ENCODE results near the gene POU3F2.

Gene POU3F2

DNA sequence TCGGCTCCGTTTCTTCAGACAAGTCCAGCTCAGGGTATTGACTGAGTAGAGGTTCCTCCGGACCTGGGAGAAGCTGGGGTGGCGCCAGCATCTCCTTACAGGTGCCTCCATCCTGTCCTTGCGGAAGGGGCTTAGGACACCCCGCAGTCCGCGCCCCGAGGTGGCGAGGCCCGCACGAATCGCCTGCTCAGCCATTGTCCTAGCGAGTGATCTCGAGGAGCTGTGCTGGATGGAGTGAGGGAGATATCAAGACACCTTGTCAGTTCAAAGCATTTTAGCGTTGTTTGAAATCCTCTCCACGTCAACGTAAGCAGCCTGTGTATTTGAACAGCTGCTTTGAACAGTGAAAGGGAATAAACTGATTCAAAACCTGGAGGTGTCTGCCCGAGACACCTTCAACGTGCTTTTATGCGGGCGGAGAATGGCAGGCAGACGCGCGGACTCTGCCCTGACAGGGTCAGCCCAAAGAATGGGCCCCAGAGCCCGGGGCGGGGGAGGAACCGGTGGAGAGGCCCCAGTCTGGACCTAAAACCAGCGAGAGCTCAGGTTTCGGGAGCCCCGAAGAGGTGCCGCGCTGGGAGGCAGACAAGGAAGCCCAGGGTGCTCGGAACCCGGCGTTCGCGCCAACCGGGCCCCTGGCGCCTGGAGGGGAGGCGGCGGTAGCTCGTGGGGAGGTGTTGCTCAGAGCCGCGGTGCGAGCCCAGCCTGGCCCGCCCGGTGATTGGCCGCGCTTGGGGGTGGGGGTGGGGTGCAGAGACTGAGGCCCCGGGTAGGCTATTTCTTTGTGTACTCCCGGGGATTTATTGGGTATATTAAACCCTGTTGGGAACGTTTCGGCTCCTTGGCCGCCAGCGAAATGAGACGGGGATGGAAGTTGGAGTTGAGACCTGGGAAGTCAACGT lies 3.1 kb upstream of the POU3F2 start:
- no peak for DNase-seq (ENCODE audit: low read depth)
- TF ChIP-seq, protein P1, sequence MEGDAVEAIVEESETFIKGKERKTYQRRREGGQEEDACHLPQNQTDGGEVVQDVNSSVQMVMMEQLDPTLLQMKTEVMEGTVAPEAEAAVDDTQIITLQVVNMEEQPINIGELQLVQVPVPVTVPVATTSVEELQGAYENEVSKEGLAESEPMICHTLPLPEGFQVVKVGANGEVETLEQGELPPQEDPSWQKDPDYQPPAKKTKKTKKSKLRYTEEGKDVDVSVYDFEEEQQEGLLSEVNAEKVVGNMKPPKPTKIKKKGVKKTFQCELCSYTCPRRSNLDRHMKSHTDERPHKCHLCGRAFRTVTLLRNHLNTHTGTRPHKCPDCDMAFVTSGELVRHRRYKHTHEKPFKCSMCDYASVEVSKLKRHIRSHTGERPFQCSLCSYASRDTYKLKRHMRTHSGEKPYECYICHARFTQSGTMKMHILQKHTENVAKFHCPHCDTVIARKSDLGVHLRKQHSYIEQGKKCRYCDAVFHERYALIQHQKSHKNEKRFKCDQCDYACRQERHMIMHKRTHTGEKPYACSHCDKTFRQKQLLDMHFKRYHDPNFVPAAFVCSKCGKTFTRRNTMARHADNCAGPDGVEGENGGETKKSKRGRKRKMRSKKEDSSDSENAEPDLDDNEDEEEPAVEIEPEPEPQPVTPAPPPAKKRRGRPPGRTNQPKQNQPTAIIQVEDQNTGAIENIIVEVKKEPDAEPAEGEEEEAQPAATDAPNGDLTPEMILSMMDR (conservative IDR thresholded peaks at IDR 0.05; ENCODE audit: low read depth, low read length): no peak
- H3K4me3 ChIP-seq (ENCODE audit: low read depth, low read length): no peak overlapping the region

DNA sequence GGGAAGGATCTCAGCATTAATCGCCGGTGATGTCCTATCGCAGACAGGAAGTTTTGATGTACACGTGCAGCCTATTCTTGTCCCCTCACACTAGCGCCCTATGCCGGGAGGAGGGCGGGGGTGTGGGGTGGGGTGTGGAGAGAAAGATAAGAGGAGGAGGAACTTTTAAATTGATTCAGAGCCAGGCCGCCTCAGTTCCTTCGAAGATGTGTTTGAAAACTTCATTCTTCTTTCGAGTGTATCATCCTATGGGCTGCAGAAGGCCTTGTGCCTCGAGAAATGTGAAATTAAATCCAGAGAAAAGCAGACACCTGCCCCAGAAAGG lies 2.5 kb upstream of the POU3F2 start:
- H3K4me3 ChIP-seq (ENCODE audit: low read depth, low read length): no peak overlapping the region
- DNase-seq (ENCODE audit: low read depth): no peak
- TF ChIP-seq, protein P1 (conservative IDR thresholded peaks at IDR 0.05; ENCODE audit: low read depth, low read length): no peak

DNA sequence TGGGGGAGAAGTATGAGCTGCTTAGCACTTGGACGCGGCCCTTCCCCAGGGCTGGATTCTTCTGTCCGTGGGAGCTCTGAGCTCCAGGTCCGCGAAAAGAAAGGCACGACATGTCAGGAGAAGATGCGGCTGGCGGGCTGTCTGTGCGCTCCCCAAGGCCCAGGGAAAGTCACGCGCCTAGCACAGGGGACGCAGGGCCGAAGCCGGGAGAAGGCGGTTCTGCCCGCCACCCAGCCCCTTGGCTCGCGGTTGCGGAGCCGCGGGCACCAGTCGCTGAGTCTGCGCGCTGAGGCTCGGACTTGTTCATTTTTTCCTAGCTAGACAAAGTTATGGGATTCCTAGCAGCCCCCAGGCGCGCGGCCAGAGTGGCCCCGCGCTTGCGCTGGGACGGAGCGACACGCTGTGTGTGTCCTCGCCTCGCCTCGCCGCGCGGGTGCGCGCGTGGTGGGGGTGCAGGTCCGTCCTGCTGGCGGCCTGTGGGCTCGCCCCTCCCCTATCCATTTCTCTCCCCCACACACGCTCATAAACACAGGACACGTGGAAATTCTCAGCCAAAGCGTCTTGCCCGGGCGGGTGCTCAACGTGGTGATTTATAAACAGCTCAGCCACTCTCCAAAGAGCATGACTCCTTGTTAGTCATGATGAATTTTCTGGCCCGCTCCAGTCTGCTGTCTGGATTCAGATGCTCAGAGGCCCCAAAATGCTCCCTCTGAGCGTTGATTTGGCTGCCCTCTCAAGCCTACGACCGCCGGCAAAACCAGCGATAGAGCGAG lies 1.9 kb upstream of the POU3F2 start:
- TF ChIP-seq, protein P1 (conservative IDR thresholded peaks at IDR 0.05; ENCODE audit: low read depth, low read length): no peak
- DNase-seq (ENCODE audit: low read depth): peak; percentile 47
- no peak overlapping the region for H3K4me3 ChIP-seq (ENCODE audit: low read depth, low read length)

DNA sequence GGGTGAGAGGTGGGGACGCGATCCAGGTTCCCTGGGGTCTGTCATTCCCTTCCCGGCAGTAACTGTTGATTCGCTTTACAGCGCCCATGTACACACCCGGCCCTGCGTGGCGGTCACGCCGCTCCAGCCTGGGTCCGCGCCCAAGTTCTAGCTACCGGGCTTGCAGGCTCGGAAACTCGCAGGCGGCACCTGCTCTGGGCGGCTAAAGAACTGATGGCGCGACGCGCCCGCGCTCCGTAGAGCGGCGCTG lies 1.4 kb upstream of the POU3F2 start:
- TF ChIP-seq, protein P1 (conservative IDR thresholded peaks at IDR 0.05; ENCODE audit: low read depth, low read length): no peak
- no peak for DNase-seq (ENCODE audit: low read depth)
- peak overlapping the region; percentile 47 for H3K4me3 ChIP-seq (ENCODE audit: low read depth, low read length)

DNA sequence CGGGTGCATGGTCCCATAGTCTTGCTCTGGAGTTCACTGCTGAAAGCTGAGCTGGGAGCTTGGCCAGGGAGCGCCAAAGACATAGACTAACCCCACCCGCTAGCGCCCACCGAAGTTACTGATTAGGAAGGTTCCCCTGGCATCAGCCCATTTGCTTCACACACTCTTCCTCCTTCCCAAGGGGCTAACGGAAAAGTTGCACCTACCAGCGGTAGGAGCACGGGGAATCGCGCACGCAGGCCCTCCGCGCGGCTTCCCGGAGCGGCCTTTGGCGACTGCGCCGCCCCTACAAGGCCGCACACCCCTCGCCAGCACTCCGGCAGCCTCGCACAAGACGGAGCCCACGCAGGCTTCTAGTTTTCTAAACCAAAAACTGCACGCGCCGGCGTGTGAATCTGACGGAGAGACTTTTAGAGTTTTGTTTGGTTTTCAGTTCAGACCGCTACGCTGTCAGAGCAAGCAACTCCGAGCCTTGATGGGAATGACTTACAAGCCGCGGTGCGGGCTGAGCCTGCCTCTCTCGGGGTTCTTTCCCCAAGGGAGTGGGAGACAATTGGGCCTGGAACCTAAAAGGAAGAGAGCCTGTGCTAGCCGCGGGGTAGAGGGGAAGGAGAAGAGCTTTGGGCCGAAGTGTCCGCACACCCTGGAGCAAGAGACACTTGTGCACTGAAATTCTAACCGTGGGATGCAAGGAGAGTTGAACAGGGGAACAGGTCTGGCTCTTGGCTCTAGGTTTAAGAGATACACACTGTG lies 891 bp upstream of the POU3F2 start:
- peak; percentile 43 for DNase-seq (ENCODE audit: low read depth)
- H3K4me3 ChIP-seq (ENCODE audit: low read depth, low read length): peak overlapping the region; percentile 47
- TF ChIP-seq, protein P1 (conservative IDR thresholded peaks at IDR 0.05; ENCODE audit: low read depth, low read length): no peak

DNA sequence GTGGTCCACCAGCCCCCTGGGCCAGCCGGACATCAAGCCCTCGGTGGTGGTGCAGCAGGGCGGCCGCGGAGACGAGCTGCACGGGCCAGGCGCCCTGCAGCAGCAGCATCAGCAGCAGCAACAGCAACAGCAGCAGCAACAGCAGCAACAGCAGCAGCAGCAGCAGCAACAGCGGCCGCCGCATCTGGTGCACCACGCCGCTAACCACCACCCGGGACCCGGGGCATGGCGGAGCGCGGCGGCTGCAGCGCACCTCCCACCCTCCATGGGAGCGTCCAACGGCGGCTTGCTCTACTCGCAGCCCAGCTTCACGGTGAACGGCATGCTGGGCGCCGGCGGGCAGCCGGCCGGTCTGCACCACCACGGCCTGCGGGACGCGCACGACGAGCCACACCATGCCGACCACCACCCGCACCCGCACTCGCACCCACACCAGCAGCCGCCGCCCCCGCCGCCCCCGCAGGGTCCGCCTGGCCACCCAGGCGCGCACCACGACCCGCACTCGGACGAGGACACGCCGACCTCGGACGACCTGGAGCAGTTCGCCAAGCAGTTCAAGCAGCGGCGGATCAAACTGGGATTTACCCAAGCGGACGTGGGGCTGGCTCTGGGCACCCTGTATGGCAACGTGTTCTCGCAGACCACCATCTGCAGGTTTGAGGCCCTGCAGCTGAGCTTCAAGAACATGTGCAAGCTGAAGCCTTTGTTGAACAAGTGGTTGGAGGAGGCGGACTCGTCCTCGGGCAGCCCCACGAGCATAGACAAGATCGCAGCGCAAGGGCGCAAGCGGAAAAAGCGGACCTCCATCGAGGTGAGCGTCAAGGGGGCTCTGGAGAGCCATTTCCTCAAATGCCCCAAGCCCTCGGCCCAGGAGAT lies 1.0 kb downstream of the POU3F2 start:
- H3K4me3 ChIP-seq (ENCODE audit: low read depth, low read length): peak overlapping the region; percentile 4
- DNase-seq (ENCODE audit: low read depth): no peak
- TF ChIP-seq, protein P1 (conservative IDR thresholded peaks at IDR 0.05; ENCODE audit: low read depth, low read length): no peak
